NCI-H146 treated with DMSO at 0.1 percent for 48 hours (cell line): ENCODE data around the gene LRFN2.

Experiments
- DNase-seq: peaks from one replicate; lab custom pipeline; 2025; ENCODE audit not compliant: unreplicated experiment; lab: John Stamatoyannopoulos, UW

Gene LRFN2

DNA sequence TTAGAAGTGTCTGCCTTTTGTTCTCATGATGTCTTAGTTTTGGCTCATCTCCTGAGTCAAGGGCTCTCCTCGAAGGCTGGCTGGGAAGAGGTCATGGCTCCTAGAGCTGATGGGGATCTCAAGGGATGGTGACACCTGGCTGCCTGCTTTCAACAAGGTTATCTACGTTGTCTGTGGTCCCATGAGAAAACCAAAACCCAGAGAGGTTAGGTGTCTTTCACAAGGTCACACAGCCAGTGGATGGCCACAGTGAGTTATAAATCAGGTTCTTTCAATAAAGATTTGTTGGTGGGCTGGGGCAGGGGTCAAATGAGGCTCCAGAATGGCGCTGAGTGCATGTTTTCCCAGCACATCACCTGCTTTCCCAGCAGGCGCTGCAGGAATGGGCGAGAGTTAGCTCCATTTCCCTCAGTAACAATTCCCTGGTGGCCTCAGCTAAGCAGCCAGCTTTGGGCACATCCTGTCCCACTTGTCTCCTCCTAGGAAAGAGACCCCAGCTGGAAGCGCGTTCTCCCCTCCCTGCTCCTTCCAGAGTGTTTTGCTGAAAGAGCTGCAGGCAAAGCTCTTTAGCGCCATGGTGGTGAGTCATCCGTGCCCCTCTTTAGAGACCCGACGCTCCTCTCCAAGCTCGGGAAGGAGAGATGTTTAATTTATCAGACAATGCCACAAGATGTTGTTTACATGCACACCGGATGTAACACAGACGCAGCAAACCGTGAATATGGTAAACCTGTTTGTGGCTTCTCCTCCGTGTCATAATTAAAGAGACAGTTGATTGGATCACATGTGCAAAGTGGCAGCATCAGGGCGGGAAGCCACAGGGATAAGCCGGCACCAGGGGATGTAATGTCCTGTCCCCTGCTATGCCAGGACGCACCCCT lies 109.7 kb downstream of the LRFN2 start:
- no peak for DNase-seq

DNA sequence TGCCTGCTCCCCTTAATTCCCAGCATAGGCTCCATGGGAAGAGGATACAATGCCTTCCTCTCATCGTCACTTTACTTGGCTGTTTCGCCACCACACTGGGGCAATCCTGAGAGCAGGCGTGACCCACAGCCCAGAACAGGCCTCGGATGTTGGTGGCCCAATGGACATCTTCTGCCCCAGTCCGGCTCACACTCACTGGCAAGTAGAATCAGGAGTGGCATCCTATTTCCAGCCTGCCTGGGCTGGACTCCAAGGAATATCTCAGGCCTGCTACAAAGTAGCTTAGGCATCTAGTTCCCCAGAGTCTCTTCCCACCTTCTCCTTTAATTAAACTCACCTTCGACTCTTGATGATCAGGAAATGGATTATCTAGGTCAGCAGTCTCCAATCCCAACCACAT lies 110.5 kb downstream of the LRFN2 start:
- no peak for DNase-seq

DNA sequence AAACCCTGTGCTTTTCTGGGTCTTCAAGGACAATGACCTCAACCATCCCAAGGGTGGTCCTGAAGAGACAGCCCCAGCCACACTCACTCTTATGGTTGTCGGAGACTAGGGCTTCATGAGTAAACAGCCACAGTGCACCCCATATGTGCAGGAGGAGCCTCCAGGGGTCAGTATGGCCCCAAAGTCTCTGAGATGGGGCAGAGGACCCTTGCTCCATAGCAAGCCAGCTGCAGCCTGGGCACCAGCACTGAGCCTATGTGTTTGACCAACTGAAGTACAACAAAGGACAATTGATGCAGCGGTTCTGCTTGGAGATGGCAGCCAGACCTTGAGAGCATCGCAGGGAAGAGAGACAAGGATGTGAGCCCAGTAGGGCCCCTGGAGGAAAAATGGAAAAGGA lies 112.2 kb downstream of the LRFN2 start:
- DNase-seq = no peak

DNA sequence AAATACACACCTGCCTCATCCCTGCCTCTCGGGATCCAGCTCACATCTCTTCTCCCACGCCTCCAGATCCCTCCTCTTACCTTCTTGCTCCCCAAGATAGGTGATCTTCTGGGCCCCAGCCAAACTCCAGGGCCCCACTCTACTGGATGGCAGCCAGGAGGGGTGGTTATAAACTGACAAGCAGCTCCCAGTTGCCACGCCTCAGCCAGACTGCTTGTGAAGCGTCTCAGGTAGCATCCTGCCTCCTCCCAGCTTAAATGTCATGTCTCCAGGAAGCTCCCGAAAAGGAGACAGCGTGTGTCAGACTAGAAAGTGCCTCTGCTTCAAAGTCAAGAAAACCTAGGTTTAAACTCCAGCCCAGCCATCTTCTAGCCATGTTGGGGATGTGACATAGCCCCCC lies 114.1 kb downstream of the LRFN2 start:
- DNase-seq = no peak

DNA sequence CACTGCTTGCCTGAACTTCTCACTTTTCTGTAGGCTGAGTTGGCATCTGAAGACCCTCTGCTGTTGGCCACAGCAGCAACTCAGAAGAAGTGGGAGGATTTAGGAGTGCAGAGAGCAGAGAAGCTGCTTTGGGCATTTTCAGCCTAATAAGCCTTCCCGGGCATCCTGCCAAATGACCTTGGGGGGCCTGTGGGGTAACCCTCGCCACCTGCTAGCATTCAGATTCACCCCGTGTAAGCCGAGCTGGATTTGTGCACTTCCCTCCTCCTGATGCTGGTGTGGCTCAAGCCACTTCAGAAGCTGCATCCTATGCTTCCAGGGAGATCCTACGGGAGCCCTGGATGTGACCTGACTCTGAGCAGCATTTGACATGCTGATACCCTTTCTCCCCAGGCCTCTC lies 114.8 kb downstream of the LRFN2 start:
- DNase-seq = no peak

DNA sequence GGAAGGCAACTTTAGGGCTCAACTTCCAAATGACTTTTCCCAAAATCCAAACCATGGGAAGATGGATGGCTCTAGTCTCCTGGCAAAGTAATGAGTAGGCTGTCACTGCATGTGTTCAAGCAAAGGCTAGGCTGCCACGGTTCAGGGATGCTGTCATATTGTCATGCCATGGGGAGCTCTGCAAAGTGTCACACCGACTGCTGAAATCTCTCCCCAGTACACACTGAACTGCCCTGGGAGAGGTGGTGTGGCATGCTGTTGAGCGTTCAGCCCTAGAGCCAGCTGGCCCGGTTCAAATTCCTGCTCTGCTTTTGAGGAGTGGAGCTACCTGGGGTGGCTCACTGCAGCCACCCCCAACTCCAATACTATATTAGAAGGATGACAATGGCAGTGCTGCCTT lies 115.9 kb downstream of the LRFN2 start:
- DNase-seq = no peak

DNA sequence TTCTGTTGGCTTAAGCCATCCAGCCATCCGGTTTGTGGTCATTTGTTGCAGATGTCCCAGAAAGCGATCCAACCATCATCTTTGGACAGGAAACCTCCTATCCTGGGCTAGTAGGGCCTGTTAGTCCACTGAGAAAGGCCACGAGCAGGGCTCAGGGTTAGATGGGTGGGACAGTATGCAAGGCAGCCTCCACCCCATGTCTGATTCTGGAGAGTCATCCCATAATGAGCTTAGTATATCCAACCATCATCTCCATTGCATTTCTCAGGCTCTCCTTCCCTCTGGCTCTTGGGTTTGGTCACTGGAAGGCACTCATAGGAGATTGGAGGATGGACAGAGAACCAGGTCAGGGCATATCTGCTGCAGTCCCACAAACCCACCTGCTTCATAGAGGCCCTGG lies 117.8 kb downstream of the LRFN2 start:
- no peak for DNase-seq

DNA sequence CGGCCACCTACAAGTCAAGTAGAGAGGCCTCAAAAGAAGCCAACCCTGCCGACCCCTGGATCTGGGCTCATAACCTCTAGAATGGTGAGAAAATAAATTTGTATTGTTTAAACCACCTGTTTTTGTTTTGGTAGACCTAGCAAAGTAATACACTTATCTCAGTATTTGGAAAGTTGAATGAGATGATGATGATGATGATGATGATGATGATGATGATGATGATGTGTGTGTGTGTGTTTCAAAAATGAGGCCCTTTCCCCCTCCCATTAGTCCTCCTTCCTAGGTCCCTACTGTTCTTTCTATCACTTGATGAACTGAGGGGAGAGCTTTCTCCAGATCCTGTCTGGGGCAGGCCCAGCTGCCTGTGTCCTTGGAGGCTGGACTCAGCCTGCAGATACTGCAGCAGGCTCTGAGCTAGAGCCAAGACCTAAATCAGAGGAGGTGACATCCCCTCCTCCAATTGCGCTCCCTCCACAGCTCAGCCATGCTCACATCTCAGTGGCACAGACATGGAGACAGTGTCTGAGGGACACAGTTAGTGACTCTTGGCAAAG lies 120.1 kb downstream of the LRFN2 start:
- no peak for DNase-seq

DNA sequence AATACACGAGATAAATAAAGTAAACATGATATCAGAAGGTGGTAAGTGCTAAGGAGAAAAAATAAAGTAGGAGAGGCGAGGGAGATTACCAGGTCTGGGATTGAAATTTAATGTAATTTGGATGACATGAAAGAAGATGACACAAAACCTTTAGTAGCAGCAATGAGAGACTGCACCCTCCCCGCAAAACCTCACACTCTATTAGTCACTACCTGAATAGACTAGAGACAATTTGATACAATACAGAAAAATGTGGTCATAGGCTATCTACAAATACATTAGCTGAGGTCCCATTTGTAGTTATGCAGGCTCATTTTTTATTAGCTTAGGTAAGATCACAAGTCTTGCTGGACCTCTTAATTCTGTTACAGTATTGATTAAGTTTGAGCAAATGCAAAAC lies 125.5 kb downstream of the LRFN2 start:
- no peak for DNase-seq

DNA sequence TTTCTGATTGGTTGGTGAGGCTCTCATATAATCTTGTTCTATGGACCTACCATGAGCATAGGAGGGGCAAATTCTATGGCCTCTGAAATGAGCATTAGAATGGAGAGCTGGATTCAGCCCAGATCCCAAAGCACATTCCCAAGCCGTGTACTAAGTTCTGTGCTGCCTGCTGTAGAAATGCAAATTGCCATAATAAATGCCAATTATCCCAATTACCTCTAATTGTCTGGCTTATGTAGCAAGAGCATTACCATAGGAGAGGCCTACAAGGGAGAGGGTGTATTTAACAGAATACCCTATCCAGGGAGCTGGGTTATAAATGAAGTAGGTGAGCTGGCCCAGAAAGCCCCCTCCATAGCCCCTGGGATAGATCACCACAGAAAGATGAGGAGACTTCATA lies 126.8 kb downstream of the LRFN2 start:
- no peak for DNase-seq

DNA sequence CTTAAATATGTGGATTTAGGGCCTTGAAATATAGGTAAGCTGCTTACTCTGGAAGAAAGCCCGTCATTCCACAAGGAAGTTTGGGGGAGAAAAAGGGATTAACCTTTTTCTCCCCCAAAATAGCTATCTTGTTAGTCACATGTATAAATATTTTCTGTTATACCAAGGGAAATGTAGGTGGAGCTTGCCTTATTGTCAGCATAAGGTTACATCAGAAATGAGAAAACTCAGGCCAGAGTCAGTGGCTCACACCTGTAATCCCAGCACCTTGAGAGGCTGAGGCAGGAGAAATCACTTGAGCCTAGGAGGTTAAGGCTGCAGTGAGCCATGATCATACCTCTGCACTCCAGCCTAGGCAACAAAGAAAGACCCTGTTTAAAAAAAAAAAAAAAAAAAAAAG lies 129.9 kb downstream of the LRFN2 start:
- DNase-seq = no peak

DNA sequence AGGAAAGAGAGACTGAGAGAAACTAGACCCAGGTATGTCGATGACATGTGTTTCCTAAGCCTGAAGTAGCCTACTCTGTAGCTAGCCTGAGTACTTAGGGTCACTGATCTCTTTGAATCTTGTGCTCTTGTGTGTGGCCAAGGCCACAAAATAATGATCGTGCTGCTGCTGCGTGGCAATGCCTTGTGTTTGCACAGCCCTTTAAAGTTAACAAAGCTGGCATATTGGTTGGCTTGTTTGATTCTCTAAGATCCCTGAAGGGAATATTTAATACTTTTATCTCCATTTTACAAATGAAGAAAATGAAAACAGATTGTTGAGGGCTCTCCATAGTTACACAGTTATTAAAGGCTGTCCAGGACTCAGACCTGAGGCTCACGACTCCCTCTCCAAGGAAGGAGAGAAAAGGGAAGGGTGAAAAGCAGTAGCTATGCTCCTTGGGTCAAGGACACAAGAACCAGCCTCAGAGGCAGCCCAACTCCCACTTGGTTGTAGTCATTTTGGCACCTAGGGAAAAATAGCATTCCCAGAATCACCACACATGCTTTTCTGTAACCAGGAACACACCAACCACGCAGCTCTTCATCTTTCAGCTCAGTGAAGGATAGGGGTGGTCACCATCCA lies 130.7 kb downstream of the LRFN2 start:
- no peak for DNase-seq

DNA sequence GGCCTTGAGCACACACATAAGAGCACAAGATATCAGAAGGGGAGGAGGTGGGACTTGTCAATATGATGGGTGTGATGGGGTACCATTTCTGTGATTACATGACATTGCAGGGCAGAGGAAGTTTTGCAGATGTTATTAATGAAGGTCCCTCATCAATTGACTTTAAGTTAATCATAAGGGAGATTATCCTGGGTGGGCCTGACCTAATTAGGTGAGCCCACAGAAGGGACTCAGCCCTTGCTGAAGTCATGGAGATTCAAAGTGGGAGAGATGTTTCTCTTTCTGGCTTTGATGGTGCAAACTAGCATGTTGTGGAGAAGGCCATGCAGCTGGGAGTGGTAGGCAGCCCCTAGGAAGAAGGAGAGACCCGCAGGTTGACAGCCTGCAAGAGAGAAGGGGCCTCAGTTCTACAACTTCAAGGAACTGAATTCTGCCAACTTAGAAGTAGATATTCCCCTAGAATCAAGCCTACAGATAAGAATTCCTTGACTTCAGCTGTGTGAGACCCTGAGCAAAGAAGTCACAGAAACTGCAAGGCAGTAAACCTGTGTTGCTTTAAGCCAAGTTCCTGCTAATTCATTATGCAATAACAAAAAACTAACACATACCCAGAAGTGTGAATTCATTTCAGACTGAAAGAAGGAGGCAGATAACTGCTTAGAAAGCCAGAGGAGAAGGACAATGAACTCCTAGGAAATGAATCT lies 131.3 kb downstream of the LRFN2 start:
- DNase-seq = no peak

DNA sequence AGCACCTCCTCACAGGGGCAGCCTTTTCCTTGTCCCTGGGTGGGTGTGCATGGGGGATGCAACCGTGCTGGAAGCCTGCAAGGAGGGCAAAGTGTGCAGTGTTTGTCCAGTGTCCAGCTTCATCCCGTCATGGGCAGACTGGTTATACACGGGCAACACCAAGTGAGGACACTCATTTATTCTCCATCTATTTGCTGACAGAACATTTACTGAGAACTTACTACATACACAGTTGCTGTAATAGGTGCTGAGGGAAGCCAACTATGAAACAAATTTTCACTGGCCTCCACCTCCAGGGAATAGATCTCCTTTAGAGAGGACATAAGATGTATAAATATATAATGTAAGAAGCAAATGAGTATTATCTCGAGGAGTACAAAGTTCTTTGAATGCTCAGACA lies 136.7 kb downstream of the LRFN2 start:
- DNase-seq = no peak

DNA sequence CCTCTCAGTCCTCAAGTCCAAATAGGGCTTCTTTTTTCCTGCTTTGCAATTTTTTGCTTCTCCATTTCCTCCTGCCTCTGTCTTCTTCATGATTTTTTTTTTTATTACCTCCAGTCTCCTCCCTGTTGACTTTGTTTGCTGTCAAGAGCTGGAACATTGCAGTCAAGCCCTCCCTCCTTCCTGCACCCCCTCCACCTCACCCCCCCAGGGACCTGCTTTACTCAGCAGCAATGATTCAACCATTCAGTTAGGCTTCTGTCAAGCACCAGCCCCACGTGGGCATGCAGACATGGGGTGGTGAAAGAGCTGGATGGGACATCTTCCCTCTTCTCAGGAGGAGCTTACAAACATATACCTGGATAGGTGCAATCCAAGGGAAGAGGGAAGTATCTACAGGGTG lies 142.4 kb downstream of the LRFN2 start:
- no peak for DNase-seq

DNA sequence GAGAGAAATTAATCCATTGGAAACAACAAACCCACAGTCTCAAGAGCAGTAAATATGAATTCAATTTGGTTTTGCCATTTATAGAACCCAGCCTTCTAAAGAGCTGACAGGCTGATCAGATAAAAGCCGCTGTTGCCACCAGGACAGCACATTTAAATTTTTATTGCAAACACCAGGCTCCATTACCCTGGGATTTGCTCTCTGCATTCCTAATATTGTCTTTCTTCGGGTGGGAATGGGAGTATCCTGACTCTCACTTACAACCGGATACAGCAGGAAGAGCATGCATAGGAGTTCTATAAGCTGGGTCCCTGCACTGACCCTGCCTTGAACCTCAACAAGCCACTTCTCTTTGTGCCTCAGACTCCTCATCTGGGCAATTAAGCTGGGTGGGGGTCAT lies 142.9 kb downstream of the LRFN2 start:
- DNase-seq = no peak

DNA sequence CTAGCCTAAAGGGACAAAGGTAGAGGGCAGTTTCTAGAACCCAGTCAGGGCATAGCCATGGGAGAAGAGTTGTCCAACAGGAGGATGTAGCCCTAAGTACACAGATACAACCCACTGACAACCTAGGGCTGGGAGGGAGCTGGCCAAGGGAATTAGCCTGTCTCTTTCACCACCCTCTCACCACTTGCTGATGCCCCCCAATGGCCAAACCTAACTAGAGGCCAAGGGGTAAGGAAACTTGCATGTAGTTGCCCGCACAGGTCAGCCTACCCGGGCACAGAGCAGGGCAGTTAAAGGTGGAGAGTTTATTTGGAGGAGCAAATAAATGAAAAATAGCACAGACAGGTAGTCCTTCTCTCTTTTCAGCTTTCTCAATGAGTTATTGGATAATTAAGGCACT lies 143.3 kb downstream of the LRFN2 start:
- no peak for DNase-seq

DNA sequence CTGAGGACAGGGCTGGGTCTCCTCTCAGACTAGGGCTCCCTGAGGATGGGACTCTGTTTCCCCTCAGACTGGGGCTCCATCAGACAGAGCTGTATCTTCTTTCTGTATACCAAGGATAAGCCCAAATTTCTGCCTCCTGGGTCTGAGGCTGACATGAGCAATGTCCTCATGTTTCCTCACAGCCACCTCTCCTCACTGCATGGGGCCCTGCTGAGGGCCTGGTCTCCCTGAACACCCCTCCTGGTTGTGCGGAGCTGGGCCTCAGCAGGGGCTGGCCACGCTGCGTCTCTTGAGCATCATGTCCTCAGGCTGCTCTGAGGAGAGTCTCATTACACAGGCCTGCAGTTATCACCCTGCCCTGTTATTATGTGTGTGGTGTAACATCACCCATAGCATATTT lies 144.6 kb downstream of the LRFN2 start:
- DNase-seq = no peak

DNA sequence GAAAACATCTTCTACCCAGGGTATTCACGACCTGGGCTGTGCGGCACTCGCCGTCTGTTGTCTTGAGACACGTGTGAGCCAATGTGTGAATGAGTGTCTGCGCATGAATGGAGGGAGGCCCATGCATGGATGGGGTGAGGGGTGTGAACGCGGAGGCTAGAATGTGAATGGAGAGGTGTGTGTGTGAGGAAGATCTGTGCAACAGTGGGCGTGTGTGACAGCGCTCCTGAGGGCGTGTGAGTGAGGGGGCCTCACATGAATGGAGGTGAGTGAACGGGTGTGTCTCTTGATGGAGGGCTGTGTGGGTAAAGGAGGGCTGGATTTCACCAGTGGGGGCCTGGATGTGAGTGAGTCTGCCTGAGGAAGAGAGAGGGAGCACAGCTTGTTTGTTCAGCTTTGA lies 146.0 kb downstream of the LRFN2 start:
- no peak for DNase-seq

DNA sequence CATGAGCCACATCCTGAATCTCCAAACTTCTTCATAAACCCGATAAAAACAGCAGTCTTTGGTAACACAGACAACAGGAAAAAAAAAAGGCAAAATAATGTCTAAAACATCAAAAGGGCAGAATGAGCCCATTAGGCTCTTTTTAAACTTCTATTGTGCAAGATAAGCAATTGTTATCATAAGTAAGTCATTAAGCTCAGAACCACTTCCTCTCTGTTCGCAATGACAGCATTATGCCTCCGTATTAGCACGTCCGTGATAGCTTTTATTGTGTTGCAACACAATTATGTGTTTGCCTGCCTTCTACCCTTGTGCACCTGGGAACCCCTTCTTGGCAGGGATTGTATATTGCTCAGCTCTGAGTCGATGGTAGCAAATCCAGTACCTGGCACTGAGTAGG lies 147.1 kb downstream of the LRFN2 start:
- no peak for DNase-seq

DNA sequence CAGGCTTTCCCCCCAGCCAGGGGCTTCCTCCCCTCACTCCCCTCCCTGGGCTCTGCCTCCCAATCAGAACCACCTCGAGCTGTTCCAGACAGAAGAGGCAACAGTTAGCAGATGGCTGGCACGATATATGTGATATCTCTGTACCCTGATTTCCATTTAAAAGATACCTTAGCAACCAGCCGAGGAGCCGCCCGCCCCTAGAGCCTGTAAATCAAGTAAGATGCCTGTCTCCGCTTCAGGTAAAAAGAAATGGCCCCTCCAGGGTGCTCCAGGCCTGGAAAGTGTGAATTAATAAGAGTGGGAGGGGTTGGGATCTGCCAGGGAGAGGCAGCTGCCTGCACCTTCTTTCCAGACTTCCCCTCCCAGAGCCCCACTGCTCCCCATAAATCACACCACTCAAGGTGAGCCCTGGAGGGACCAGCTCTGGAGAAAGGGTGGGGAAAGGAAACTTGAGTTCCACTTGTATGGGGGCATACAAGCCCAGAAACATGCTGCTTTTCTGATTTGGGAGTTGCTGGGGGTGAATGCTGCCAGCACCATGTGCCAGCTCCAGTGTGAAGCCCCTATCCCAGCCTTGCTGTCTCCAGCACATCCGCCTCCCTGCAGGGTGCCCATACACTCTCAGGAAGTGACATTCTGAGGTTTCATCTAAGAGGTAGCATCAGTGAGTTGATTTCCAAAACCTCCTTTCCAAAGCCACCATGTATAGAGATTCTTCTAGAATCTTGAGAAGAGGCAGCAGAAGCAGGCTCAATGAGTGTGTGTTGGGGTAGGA lies 148.0 kb downstream of the LRFN2 start:
- DNase-seq = no peak
